ENCODE data around the gene DDI2.

GRCh38 chr1:15578921-15579682, 38.2 kb upstream of the DDI2 start:
- TF ChIP-seq CTCF (conservative IDR thresholded peaks at IDR 0.05; ENCODE audit: low read length) (no peak), EZH2phosphoT487 (IDR thresholded peaks at IDR 0.05; ENCODE audit: borderline replicate concordance, low read depth, low read length) (no peak)
